Measurements from ENCODE around the gene ZBP1. TPM values are rescaled to one million over a fixed set of nuclear protein-coding genes. Genes with fewer than 3 reads are reported as not detected.

Gene ZBP1
- total RNA-seq, 3 donors from 2014 or later: 1.8 to 12.8 (median 3.6) TPM

GRCh38 chr20:57580478-57581201, 39.6 kb downstream of the ZBP1 start:
- TF ChIP-seq CTCF (IDR thresholded peaks at IDR 0.05): no peak
- ATAC-seq: peak; percentile 39
- DNase-seq: peak in 2 of 3 donors; percentile 38 to 50
- H3K36me3 ChIP-seq (ENCODE audit: low read depth): no peaks in the 10 kb centered on the region
- H3K4me1 ChIP-seq (ENCODE audit: low read depth): peaks cover 19% of the 10 kb centered on the region
- H3K9me3 ChIP-seq: no peaks in the 10 kb centered on the region
- intact Hi-C loops (cut with DNase I, micrococcal nuclease): loop anchor here in 1 of 2 donors (10.0 kb wide), 1 partner anchor 196 kb away; no protein-coding TSS in a partner anchor
- H3K4me3 ChIP-seq: no peak overlapping the region

GRCh38 chr20:57579898-57580447, 40.3 kb downstream of the ZBP1 start:
- H3K9me3 ChIP-seq: no peaks in the 10 kb centered on the region
- DNase-seq (peak in 2 of 3 donors; percentile 50 to 53), ATAC-seq (peak; percentile 50)
- H3K4me3 ChIP-seq: no peak overlapping the region
- no peak for TF ChIP-seq CTCF (IDR thresholded peaks at IDR 0.05)
- peaks cover 19% of the 10 kb centered on the region for H3K4me1 ChIP-seq (ENCODE audit: low read depth)
- H3K36me3 ChIP-seq (ENCODE audit: low read depth): no peaks in the 10 kb centered on the region
- intact Hi-C loops (cut with DNase I, micrococcal nuclease): loop anchor here in 1 of 2 donors (10.0 kb wide), 1 partner anchor 195 kb away; no protein-coding TSS in a partner anchor

GRCh38 chr20:57579331-57579897, 40.8 kb downstream of the ZBP1 start:
- no peaks in the 10 kb centered on the region for H3K36me3 ChIP-seq (ENCODE audit: low read depth)
- DNase-seq (peak in 2 of 3 donors; percentile 21 to 32), ATAC-seq (no peak)
- H3K4me1 ChIP-seq (ENCODE audit: low read depth): peaks cover 19% of the 10 kb centered on the region
- H3K4me3 ChIP-seq: no peak overlapping the region
- H3K9me3 ChIP-seq: no peaks in the 10 kb centered on the region
- intact Hi-C loops (cut with DNase I, micrococcal nuclease): no loop called here
- no peak for TF ChIP-seq CTCF (IDR thresholded peaks at IDR 0.05)

- Histone ChIP-seq H3K9me3 (no peaks in the 10 kb centered on the region), H3K36me3 (ENCODE audit: low read depth) (no peaks in the 10 kb centered on the region), H3K4me1 (ENCODE audit: low read depth) (peaks cover 19% of the 10 kb centered on the region), H3K4me3 (no peak overlapping the region)
- no peak for TF ChIP-seq CTCF (IDR thresholded peaks at IDR 0.05)
- DNase-seq (peak in 1 of 3 donors; percentile 21), ATAC-seq (no peak)
- intact Hi-C loops (cut with DNase I, micrococcal nuclease): no loop called here
Observed at GRCh38 chr20:57578476-57579165, 41.6 kb downstream of the ZBP1 start.

GRCh38 chr20:57577679-57578475, 42.3 kb downstream of the ZBP1 start:
- ATAC-seq (no peak), DNase-seq (peak in 1 of 3 donors; percentile 30)
- H3K9me3 ChIP-seq: no peaks in the 10 kb centered on the region
- H3K4me3 ChIP-seq: no peak overlapping the region
- H3K36me3 ChIP-seq (ENCODE audit: low read depth): no peaks in the 10 kb centered on the region
- no peak for TF ChIP-seq CTCF (IDR thresholded peaks at IDR 0.05)
- H3K4me1 ChIP-seq (ENCODE audit: low read depth): peaks cover 19% of the 10 kb centered on the region
- intact Hi-C loops (cut with DNase I, micrococcal nuclease): no loop called here

All from mucosa of descending colon (tissue), 3 donors.